GM21786 (cell line): ENCODE results near the gene GPR34.

ENCODE experiments used
- ATAC-seq: cut with Tn5 transposase; IDR thresholded peaks from one replicate; pipeline ENCODE4 v1.9.1; 2021; ENCODE audit not compliant: unreplicated experiment

The GPR34 gene

GRCh38 chrX:41732260-41732659, 43.5 kb downstream of the GPR34 start:
- no peak for ATAC-seq

- peak; percentile 96 for ATAC-seq
These were observed 45.2 kb downstream of the GPR34 start for GRCh38 chrX:41733939-41734338.

- no peak for ATAC-seq
These were observed 45.8 kb downstream of the GPR34 start for GRCh38 chrX:41734530-41734929.

GRCh38 chrX:41737065-41737464, 48.3 kb downstream of the GPR34 start:
- ATAC-seq, result no peak

GRCh38 chrX:41739871-41740270, 51.1 kb downstream of the GPR34 start:
- ATAC-seq, result no peak
